Osteocyte (in vitro differentiated cells): Measurements from ENCODE around the gene PLCG2. TPM values are rescaled to one million over a fixed set of nuclear protein-coding genes. Genes with fewer than 3 reads are reported as not detected.

ENCODE experiments used
- DNase-seq: peaks from one replicate; pipeline ENCODE4 v3.0.0; 2021; ENCODE audit warnings: mixed read lengths; ENCODE audit not compliant: unreplicated experiment; ENCODE audit errors: extremely low spot score
- H3K27ac Mint-ChIP-seq: one replicate; pipeline ENCODE4 v1.8.0; 2021; ENCODE audit warnings: mild to moderate bottlenecking, mixed read lengths; ENCODE audit not compliant: unreplicated experiment
- H3K27me3 Mint-ChIP-seq: one replicate; pipeline ENCODE4 v1.8.0; 2021; ENCODE audit warnings: mixed read lengths; ENCODE audit not compliant: unreplicated experiment
- H3K36me3 Mint-ChIP-seq: one replicate; pipeline ENCODE4 v1.8.0; 2021; ENCODE audit warnings: mixed read lengths; ENCODE audit not compliant: unreplicated experiment
- H3K4me1 Mint-ChIP-seq: one replicate; pipeline ENCODE4 v1.8.0; 2021; ENCODE audit warnings: mixed read lengths; ENCODE audit not compliant: unreplicated experiment
- H3K4me3 Mint-ChIP-seq: one replicate; pipeline ENCODE4 v1.8.0; 2021; ENCODE audit warnings: mild to moderate bottlenecking, moderate library complexity, mixed read lengths; ENCODE audit not compliant: unreplicated experiment
- H3K9me3 Mint-ChIP-seq: one replicate; pipeline ENCODE4 v1.8.0; 2021; ENCODE audit warnings: mixed read lengths; ENCODE audit not compliant: unreplicated experiment
- total RNA-seq: library from RNA; stranded (reverse); gene quantifications from 2 replicates; pipeline ENCODE4 v1.2.1, GENCODE V29; 2021
- TF ChIP-seq, protein P1 (sequence below): fragments of 200-600 bp; sonication (generic); IDR thresholded peaks from 2 replicates; pipeline ENCODE4 v1.5.0; 2021; ENCODE audit warnings: antibody characterized with exemption, mild to moderate bottlenecking, moderate library complexity

The PLCG2 gene
- total RNA-seq, 1 donor from 2014 or later = not detected

DNA sequence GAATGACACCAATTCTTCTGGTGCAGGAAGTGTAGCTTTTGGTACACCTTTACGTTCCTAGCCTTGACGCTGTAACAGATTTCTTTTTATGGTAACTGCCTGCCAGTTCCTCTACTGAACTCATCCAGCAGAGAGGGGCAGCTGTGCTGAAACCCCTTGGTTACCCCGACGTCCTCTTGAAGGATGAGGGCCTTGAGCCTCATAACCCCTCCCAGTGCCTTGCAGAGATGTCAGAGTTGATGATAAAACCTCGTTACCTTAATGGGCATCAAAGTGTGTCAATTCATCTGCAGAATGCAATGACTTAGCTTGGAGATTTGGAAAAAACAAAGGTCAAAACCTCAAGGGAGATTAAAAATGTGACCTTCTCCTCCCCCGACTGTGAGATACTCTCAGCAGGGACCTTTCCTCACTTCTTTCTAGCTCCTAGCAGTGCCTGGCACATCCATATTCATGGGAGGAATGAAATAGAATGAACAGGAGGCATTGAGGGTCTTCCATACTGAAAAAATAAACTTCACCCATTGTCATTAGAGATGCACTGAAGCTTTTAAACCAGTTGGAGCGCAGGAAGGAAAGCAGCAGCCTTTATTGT, 163.0 kb downstream of the PLCG2 start:
- no peaks in the 10 kb centered on the region for H3K9me3 Mint-ChIP-seq
- H3K27me3 Mint-ChIP-seq = peaks cover 38% of the 10 kb centered on the region
- no peak overlapping the region for H3K4me3 Mint-ChIP-seq
- H3K4me1 Mint-ChIP-seq = no peaks in the 10 kb centered on the region
- no peak for DNase-seq
- H3K36me3 Mint-ChIP-seq = no peaks in the 10 kb centered on the region
- no peak overlapping the region for H3K27ac Mint-ChIP-seq
- TF ChIP-seq, protein P1, sequence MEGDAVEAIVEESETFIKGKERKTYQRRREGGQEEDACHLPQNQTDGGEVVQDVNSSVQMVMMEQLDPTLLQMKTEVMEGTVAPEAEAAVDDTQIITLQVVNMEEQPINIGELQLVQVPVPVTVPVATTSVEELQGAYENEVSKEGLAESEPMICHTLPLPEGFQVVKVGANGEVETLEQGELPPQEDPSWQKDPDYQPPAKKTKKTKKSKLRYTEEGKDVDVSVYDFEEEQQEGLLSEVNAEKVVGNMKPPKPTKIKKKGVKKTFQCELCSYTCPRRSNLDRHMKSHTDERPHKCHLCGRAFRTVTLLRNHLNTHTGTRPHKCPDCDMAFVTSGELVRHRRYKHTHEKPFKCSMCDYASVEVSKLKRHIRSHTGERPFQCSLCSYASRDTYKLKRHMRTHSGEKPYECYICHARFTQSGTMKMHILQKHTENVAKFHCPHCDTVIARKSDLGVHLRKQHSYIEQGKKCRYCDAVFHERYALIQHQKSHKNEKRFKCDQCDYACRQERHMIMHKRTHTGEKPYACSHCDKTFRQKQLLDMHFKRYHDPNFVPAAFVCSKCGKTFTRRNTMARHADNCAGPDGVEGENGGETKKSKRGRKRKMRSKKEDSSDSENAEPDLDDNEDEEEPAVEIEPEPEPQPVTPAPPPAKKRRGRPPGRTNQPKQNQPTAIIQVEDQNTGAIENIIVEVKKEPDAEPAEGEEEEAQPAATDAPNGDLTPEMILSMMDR = no peak

DNA sequence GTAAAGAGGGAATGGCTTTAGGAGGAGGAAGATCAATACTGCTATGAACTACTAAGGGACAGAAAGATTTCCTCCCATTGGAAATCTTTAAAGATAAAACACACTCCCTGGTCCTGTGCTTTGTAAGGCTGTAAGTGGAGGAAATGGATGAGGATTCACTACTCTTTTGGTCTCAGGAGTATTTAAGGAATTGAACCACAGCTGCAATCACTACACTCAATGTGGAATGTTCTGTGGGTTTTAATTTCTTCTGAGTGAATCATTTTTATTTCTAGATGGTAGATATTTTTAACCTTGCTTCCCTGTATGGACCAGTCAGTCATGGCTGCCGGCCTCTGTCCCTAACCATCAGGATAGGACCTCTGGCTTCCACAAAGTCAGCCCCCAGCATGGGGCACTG, 166.6 kb downstream of the PLCG2 start:
- TF ChIP-seq, protein P1 = no peak
- no peaks in the 10 kb centered on the region for H3K9me3 Mint-ChIP-seq
- no peaks in the 10 kb centered on the region for H3K4me1 Mint-ChIP-seq
- no peak for DNase-seq
- no peak overlapping the region for H3K27ac Mint-ChIP-seq
- no peak overlapping the region for H3K4me3 Mint-ChIP-seq
- no peaks in the 10 kb centered on the region for H3K36me3 Mint-ChIP-seq
- peaks cover 36% of the 10 kb centered on the region for H3K27me3 Mint-ChIP-seq

DNA sequence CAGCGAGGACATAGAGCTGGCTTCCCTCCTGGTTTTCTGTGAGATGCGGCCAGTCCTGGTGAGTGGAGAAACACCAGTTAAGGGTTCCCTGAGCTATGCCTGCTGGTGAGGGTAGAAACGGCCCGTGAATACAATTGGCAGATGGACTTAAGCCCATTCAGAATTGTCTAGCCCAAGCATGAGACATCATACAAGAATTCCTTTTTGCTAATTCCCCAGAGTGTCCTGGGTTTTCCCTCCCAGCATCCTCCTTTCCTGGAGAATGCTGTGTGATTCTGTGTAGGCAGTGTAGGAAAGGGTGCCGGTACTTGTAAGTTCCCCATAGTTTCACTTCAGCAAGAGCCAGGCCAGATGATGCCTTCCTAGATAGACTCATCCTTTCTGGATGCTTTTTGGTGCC, 167.1 kb downstream of the PLCG2 start:
- Mint-ChIP-seq H3K4me3 (no peak overlapping the region), H3K27ac (no peak overlapping the region), H3K27me3 (peaks cover 36% of the 10 kb centered on the region), H3K4me1 (no peaks in the 10 kb centered on the region), H3K36me3 (no peaks in the 10 kb centered on the region), H3K9me3 (peaks cover under 1% of the 10 kb centered on the region)
- TF ChIP-seq, protein P1 = no peak
- DNase-seq = no peak

DNA sequence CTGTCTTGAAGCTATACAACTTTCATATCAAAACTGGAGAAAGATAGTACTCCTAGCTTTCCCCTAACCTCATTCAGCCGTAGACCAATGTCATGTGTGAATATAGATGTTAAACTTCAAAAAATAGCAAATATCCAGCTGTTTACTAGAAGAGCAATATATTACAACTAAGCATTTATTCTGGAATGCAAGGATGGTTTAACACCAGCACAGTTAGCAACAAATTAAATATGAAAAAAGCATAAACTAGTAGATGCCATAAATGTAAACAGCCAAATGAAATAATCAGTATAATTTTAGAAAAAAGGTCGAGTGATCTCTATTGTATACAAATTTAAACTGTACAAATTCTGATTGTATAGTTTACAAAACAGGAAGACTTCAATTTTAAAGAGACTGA, 172.5 kb downstream of the PLCG2 start:
- TF ChIP-seq, protein P1 = no peak

DNA sequence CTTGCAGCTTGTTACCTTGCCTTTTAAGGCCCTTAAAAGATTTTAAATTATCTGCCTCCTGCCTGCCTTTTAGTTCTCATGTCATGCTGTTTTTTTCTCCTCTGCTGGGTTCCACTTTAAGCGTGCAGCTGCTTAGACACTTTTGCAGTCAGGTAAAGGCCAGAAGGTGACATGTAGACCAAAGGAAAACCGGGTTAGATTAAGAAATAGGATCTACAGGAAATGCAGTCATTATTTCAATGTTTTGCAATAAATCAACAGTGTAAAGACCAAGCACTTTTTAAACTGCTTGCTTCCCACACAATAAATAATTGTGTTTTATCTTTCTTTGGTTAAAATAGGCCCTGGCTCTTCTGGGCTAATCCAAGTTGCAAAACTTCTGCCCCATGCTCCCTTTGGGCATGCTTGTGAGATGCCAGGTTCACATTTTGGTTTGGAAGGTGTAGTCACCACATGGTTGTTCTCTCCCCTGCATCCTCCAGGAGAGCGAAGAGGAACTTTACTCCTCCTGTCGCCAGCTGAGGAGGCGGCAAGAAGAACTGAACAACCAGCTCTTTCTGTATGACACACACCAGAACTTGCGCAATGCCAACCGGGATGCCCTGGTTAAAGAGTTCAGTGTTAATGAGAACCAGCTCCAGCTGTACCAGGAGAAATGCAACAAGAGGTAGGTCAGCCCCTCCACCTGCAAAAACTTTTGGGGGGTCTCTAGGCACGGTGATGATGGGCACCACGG, 177.3 kb downstream of the PLCG2 start:
- no peak overlapping the region for H3K4me3 Mint-ChIP-seq
- DNase-seq = no peak
- H3K27ac Mint-ChIP-seq = no peak overlapping the region
- H3K4me1 Mint-ChIP-seq = no peaks in the 10 kb centered on the region
- peaks cover 12% of the 10 kb centered on the region for H3K9me3 Mint-ChIP-seq
- no peaks in the 10 kb centered on the region for H3K36me3 Mint-ChIP-seq
- TF ChIP-seq, protein P1 = no peak
- H3K27me3 Mint-ChIP-seq = peaks cover 8% of the 10 kb centered on the region

More for the DNA sequence above, 172.5 kb downstream of the PLCG2 start:
- Mint-ChIP-seq H3K4me3 (no peak overlapping the region), H3K27me3 (peaks cover 18% of the 10 kb centered on the region), H3K27ac (no peak overlapping the region), H3K36me3 (no peaks in the 10 kb centered on the region), H3K4me1 (no peaks in the 10 kb centered on the region), H3K9me3 (peaks cover 14% of the 10 kb centered on the region)
- DNase-seq = no peak
